Activated T-cell treated with anti-CD3 and anti-CD28 coated beads, Interleukin-2, amount 50 U/mL, for 24 hours (primary cell): Measurements from ENCODE around the gene STAG2.
"Not testable (repeated sequence)": the region's sequence is repeated elsewhere in the genome, so short reads cannot be mapped to it uniquely, and the experiment has no call there.

ENCODE experiments used
- DNase-seq: peaks from one replicate; pipeline ENCODE4 v3.0.0-alpha.2; 2020
- H3K27ac Mint-ChIP-seq: 2 replicates; pipeline ENCODE4 v1.8.0; 2020; ENCODE audit warnings: mild to moderate bottlenecking, mixed read lengths
- H3K27me3 Mint-ChIP-seq: 2 replicates; pipeline ENCODE4 v1.8.0; 2020; ENCODE audit warnings: mixed read lengths
- H3K36me3 Mint-ChIP-seq: 2 replicates; pipeline ENCODE4 v1.8.0; 2020; ENCODE audit warnings: low read depth, mixed read lengths
- H3K4me1 Mint-ChIP-seq: 2 replicates; pipeline ENCODE4 v1.8.0; 2020; ENCODE audit warnings: low read depth, mixed read lengths
- H3K4me3 Mint-ChIP-seq: 2 replicates; pipeline ENCODE4 v1.8.0; 2020; ENCODE audit warnings: mild to moderate bottlenecking, moderate library complexity, mixed read lengths
- H3K9me3 Mint-ChIP-seq: 2 replicates; pipeline ENCODE4 v1.8.0; 2020; ENCODE audit warnings: mixed read lengths

STAG2 gene

GRCh38 chrX:123961268-123962005 is at the start of gene STAG2:
TSS of gene STAG2 (plus strand) at chrX:123961706. CDS start at chrX:124022628, 60,922 bp downstream.
- peak within 1 kb of the TSS; percentile 99 for H3K27ac Mint-ChIP-seq
- H3K36me3 Mint-ChIP-seq = peaks cover 34% of the 10 kb centered on the region
- H3K9me3 Mint-ChIP-seq = no peaks in the 10 kb centered on the region
- H3K4me1 Mint-ChIP-seq = peaks cover 25% of the 10 kb centered on the region
- DNase-seq = peak; percentile 74
- peaks cover 13% of the 10 kb centered on the region for H3K27me3 Mint-ChIP-seq
- H3K4me3 Mint-ChIP-seq = peak within 1 kb of the TSS; percentile 93

- DNase-seq = no peak
- Mint-ChIP-seq H3K4me1 (peaks cover 4% of the 10 kb centered on the region), H3K36me3 (no peaks in the 10 kb centered on the region), H3K9me3 (no peaks in the 10 kb centered on the region), H3K4me3 (no peak overlapping the region), H3K27ac (no peak overlapping the region), H3K27me3 (no peaks in the 10 kb centered on the region)
Observed at GRCh38 chrX:123917069-123917468, 44.4 kb upstream of the STAG2 start.

DNA sequence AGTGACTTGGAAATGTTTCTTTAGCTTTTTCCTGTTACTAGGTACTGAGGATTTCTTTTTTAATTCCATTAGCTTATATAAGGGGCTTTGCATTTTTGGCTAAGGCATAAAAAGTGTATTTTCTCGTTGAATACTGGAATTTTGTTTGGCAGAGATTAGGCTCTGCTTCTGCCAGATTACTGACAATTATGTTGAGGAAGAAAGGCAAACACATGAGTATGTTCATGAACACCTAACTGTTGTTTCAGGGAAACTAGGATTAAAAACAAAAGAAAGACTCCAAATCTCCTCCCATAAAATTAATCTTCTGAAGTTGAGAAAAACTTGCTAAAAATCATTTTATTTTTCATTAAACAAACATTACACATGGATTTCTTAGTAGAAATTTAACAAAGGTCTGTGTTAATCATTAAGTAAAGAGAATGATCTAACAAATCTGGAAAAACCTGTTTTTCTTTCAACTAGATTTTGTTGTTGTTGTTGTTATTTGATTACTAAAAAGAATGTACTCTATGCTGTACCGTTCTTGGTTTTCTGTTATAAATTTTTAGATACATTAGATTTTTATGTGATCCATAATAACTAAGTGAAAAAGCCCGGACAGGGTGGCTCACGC is 43.3 kb upstream of the STAG2 start:
- H3K4me3 Mint-ChIP-seq = no peak overlapping the region
- H3K36me3 Mint-ChIP-seq = no peaks in the 10 kb centered on the region
- peaks cover 4% of the 10 kb centered on the region for H3K4me1 Mint-ChIP-seq
- no peak overlapping the region for H3K27ac Mint-ChIP-seq
- no peaks in the 10 kb centered on the region for H3K9me3 Mint-ChIP-seq
- H3K27me3 Mint-ChIP-seq = no peaks in the 10 kb centered on the region
- no peak for DNase-seq

DNA sequence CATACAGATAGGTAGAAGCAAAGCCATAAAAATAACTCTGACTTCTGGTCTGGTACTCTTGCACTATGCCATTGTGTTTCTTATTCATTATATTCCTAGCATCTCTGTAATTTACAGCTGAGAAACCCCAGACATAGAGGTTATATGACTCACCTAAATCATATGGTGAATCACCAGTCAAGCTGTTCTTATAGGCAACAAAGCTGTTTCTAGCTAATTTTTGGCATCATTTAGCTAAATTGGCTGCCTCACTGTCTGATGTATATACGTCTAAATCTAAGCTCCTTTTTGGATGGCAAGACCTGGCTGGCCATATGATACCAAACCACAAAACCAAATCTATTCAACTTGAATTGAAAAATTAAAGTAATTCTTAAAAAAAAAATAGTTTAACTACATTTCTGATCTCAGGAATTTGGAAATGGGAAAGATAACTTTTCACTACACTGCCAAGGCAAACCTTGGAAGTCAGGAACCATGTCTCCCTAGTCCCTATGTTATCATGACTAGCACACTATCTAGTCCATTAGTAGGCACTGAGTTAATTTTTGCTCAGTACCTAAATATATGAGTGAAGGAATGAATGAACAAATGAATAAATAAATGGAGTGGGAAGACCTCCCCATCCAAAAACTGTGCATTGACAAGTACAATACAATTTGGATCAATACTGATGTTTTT is 41.3 kb upstream of the STAG2 start:
- H3K27ac Mint-ChIP-seq = no peak overlapping the region
- no peak for DNase-seq
- no peaks in the 10 kb centered on the region for H3K27me3 Mint-ChIP-seq
- H3K4me3 Mint-ChIP-seq = no peak overlapping the region
- H3K9me3 Mint-ChIP-seq = no peaks in the 10 kb centered on the region
- H3K4me1 Mint-ChIP-seq = peaks cover 4% of the 10 kb centered on the region
- no peaks in the 10 kb centered on the region for H3K36me3 Mint-ChIP-seq

DNA sequence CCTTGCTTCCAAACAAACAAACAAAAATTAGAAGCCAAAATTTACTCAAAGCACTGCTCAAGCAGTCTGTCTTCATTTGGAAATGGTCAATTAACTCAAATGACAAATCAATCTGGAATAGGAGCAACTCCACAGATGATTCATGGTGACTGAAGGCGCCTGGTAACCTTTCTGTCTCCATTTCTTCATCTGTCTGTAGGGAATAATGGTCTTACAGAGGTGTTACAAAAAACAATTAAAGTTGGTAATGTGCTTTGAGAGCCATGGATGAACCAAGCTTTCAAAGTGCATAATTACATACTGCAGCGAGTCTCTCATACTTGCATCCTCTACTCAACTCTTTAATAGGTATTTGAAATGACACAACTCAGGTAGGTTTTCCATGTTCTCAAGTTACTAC is 38.3 kb upstream of the STAG2 start:
- Mint-ChIP-seq H3K4me1 (peaks cover 4% of the 10 kb centered on the region), H3K27me3 (no peaks in the 10 kb centered on the region), H3K36me3 (no peaks in the 10 kb centered on the region), H3K9me3 (no peaks in the 10 kb centered on the region), H3K27ac (no peak overlapping the region), H3K4me3 (no peak overlapping the region)
- no peak for DNase-seq

DNA sequence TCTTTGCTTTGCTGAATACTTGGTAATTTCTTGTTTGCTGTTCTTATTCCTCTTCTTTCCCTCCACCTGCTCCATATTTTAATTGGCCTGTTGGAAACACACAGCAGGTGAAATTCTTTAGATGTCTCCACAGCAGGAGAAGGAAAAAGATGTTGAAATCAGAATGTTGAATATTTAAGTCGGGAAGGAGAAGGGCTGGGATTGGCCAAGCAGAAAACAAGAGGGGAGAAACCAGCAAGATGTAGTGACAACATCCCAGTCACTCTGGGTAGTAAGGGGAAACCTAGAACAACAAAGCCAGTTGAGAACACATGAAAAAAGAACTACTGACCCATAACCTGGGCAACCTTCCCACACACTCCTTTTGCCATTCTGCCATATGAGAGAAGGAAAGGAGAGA is 37.3 kb upstream of the STAG2 start:
- Mint-ChIP-seq H3K9me3 (no peaks in the 10 kb centered on the region), H3K27ac (no peak overlapping the region), H3K4me1 (peaks cover 4% of the 10 kb centered on the region), H3K36me3 (no peaks in the 10 kb centered on the region), H3K27me3 (no peaks in the 10 kb centered on the region), H3K4me3 (no peak overlapping the region)
- DNase-seq = no peak

GRCh38 chrX:123927845-123928244 is 33.7 kb upstream of the STAG2 start:
- Mint-ChIP-seq H3K4me3 (no peak overlapping the region), H3K4me1 (no peaks in the 10 kb centered on the region), H3K27me3 (no peaks in the 10 kb centered on the region), H3K27ac (no peak overlapping the region), H3K36me3 (peaks cover 2% of the 10 kb centered on the region), H3K9me3 (peaks cover 3% of the 10 kb centered on the region)
- no peak for DNase-seq

DNA sequence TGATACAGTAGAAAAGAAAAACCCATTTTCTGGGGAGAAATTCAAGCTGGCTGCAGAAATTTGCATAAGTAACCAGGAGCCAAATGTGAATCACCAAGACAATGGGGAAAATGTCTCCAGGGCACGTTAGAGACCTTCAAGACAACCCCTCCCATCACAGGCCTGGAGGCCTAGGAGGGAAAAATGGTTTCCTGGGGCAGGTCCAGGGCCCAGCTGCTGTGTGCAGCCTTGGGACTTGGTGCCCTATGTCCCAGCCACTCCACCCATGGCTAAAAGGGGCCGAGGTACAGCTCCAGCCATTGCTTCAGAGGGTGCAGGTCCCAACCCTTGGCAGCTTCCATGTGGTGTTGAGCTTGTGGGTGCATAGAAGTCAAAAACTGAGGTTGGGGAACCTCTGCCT is 29.5 kb upstream of the STAG2 start:
- not testable (repeated sequence) for H3K4me1 Mint-ChIP-seq, H3K27ac Mint-ChIP-seq, H3K36me3 Mint-ChIP-seq, DNase-seq, H3K4me3 Mint-ChIP-seq, H3K9me3 Mint-ChIP-seq, H3K27me3 Mint-ChIP-seq

- Mint-ChIP-seq H3K27me3 (no peaks in the 10 kb centered on the region), H3K36me3 (no peaks in the 10 kb centered on the region), H3K4me3 (no peak overlapping the region), H3K9me3 (no peaks in the 10 kb centered on the region), H3K4me1 (no peaks in the 10 kb centered on the region), H3K27ac (no peak overlapping the region)
- no peak for DNase-seq
Observed at GRCh38 chrX:123943074-123943473, 18.4 kb upstream of the STAG2 start.

- Mint-ChIP-seq H3K9me3 (no peaks in the 10 kb centered on the region), H3K4me3 (no peak overlapping the region), H3K4me1 (no peaks in the 10 kb centered on the region), H3K36me3 (no peaks in the 10 kb centered on the region), H3K27ac (no peak overlapping the region), H3K27me3 (no peaks in the 10 kb centered on the region)
- DNase-seq = no peak
Observed at GRCh38 chrX:123943488-123943887, 18.0 kb upstream of the STAG2 start.

DNA sequence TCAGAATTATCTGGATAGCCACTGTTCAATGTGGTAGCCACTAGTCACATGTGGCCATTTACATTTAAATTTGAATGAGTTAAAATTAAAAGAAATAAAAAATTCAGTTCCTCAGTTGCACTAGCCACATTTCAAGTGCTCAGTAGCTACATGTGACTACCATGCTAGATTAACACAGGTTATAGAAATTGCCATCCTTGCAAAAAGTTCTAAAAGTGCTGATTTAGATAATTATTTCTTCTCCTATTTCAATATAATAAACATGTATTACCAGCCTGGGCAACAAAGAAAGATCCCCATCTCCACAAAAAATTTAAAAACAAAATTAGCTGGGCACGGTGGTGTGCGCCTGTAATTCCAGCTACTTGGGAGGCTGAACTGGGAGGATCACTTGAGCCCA is 11.7 kb upstream of the STAG2 start:
- no peaks in the 10 kb centered on the region for H3K36me3 Mint-ChIP-seq
- H3K4me3 Mint-ChIP-seq = no peak overlapping the region
- no peaks in the 10 kb centered on the region for H3K4me1 Mint-ChIP-seq
- H3K27ac Mint-ChIP-seq = no peak overlapping the region
- DNase-seq = no peak
- H3K9me3 Mint-ChIP-seq = no peaks in the 10 kb centered on the region
- no peaks in the 10 kb centered on the region for H3K27me3 Mint-ChIP-seq

DNA sequence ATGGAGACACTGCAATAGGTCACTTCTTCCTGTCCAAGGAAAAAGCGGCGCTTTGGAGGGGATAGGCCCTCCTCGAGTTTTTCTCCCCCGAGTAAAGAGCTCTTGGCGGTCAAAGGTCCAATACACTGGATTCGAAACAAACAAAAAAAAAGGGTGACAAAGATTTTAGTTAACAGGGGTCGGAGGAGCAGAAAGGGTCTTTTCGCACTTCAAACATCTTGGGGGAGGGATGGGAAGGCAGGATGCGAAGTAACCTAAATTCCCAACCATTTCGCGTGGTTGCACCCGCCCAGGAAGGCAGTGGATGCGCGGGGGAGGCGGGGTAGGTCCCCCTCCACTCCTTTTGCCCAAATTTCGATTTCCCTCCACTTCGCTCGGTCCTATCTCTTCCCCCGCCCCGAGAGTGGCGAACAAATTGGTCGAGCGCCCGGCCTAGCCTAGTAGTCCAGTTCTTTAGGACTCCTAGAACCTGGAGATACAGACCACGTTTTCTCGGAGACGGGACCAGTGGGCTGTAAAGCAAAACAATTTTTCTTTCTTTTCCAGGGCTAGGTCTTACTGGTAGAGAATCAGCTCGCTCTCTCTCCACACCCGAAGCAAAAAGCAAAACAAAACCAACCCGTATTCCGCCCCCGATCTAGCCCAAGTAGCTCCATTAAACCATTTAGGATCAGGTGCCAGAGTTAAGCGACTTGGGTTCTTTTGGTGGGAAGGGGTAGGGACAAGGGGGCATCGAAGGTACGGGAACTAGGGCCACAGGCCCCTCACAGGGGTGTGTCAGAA is 2.0 kb upstream of the STAG2 start:
- no peaks in the 10 kb centered on the region for H3K9me3 Mint-ChIP-seq
- no peak for DNase-seq
- H3K36me3 Mint-ChIP-seq = peaks cover 27% of the 10 kb centered on the region
- H3K4me3 Mint-ChIP-seq = peak overlapping the region; percentile 93
- peak overlapping the region; percentile 99 for H3K27ac Mint-ChIP-seq
- peaks cover 11% of the 10 kb centered on the region for H3K27me3 Mint-ChIP-seq
- H3K4me1 Mint-ChIP-seq = peaks cover 13% of the 10 kb centered on the region

- Mint-ChIP-seq H3K27me3 (peaks cover 11% of the 10 kb centered on the region), H3K36me3 (peaks cover 32% of the 10 kb centered on the region), H3K4me3 (peak overlapping the region; percentile 93), H3K27ac (peak overlapping the region; percentile 99), H3K4me1 (peaks cover 23% of the 10 kb centered on the region), H3K9me3 (no peaks in the 10 kb centered on the region)
- DNase-seq = no peak
Observed at GRCh38 chrX:123960956-123961267, 594 bp upstream of the STAG2 start.

- DNase-seq = no peak
- H3K4me1 Mint-ChIP-seq = peaks cover 31% of the 10 kb centered on the region
- no peaks in the 10 kb centered on the region for H3K9me3 Mint-ChIP-seq
- peak overlapping the region; percentile 99 for H3K27ac Mint-ChIP-seq
- H3K4me3 Mint-ChIP-seq = peak overlapping the region; percentile 93
- peaks cover 38% of the 10 kb centered on the region for H3K36me3 Mint-ChIP-seq
- H3K27me3 Mint-ChIP-seq = peaks cover 19% of the 10 kb centered on the region
Observed at GRCh38 chrX:123962006-123962467, 531 bp downstream of the STAG2 start.
